GM12872 (cell line): ENCODE measurements around the gene CUBN.

Experiments used
- TF ChIP-seq, protein P1 (sequence below): IDR thresholded peaks from 3 replicates; pipeline ENCODE4 v1.5.1; 2011; ENCODE audit warnings: low read depth, mild to moderate bottlenecking, low read length, moderate library complexity; ENCODE audit not compliant: insufficient read depth

Gene CUBN

DNA sequence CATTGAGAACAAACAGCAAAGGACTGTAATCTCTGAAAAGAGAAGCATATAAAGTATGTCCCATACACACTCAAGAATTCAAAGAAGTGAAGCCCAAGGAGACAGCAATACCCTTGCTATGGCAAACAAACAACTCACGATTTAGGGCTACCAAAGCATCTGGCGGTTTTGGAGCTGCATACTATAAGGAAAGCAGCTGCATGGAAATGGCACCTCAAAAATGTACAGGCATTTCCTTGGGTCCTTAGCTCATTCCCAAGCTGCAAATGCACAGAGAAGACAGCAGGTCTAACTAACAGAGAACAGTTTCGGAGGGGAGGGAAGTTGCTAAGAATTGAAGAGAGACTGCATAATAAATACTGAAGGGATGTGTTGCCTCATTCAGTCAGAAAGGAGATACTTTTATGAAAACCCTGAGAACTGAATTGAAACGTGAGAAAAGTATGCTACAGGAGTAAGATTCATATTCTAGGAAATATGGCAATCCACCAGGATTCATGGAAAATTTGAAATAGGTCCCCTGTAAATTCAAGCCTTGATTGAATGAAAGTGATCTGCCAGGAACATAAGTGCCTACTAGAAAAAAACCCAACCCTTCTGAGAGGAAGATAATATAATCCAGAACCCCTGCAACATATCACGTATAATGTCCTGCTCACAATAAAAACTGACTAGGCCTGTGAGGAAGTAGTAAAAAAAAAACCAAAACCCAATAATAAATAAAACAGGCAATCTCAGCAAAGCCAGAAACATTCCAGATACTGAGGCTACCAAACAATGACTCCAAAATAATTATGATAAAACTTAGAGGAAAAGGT lies 36.4 kb downstream of the CUBN start:
- TF ChIP-seq, protein P1, sequence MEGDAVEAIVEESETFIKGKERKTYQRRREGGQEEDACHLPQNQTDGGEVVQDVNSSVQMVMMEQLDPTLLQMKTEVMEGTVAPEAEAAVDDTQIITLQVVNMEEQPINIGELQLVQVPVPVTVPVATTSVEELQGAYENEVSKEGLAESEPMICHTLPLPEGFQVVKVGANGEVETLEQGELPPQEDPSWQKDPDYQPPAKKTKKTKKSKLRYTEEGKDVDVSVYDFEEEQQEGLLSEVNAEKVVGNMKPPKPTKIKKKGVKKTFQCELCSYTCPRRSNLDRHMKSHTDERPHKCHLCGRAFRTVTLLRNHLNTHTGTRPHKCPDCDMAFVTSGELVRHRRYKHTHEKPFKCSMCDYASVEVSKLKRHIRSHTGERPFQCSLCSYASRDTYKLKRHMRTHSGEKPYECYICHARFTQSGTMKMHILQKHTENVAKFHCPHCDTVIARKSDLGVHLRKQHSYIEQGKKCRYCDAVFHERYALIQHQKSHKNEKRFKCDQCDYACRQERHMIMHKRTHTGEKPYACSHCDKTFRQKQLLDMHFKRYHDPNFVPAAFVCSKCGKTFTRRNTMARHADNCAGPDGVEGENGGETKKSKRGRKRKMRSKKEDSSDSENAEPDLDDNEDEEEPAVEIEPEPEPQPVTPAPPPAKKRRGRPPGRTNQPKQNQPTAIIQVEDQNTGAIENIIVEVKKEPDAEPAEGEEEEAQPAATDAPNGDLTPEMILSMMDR: no peak

GRCh38 chr10:17092216-17092944 lies 37.2 kb downstream of the CUBN start:
- TF ChIP-seq, protein P1: no peak

DNA sequence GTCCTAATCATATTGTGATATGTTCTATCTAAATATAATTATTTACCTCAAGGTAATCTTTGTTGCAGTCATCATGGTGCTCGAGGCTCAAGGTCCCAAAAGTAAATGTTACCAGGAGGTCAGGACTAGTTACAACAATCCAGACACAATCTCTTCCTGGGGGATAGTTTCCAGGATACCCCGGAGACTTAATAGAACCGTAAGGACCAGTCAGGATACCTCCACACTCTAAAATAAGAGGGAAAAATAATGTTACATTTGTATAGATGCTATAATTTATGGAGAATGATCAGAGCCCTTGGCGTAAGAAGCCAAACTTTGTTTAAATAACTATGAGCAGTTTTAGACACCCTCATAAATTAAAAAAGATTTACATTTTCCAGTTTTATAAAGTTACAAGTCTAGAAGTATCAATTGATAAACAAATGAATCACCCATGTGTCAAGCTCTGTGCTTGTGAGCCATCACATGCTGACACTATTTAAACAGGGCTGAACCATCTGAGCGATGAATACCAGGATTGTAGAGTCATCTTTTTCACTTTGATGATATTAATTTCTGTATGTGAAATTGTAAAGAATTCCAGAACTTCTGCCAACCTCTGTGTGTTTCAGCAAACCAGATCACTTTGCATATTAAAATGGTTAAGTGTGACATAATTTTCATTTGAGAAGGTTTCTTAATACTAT lies 41.3 kb downstream of the CUBN start:
- TF ChIP-seq, protein P1: no peak

- TF ChIP-seq, protein P1: no peak
Observed at GRCh38 chr10:17086865-17087367, 42.7 kb downstream of the CUBN start.

- TF ChIP-seq, protein P1: no peak
Observed at GRCh38 chr10:17085011-17085725, 44.4 kb downstream of the CUBN start.

DNA sequence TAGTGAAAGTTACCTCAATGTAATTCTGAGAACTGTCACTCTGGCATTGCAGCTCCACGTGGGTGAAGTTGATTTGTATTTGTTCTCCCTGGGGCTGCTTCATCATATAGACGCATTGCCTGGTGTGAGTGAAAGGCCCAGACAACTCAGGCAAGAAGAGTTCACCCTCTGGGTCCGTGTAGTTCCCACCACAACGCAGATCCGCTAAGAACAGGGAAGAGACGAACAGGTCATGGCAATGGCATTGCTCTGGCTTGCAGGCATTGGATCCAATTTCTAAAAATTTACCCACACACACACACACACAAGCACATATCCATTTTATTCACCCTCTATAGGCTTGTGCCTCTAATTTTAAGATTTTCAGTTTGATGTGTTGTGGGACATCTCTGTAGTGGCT lies 45.4 kb downstream of the CUBN start:
- TF ChIP-seq, protein P1: no peak
